Osteoblast (primary cell): ENCODE results near the gene SLC2A4RG. TPM values are rescaled to one million over a fixed set of nuclear protein-coding genes. Genes with fewer than 3 reads are reported as not detected.

Experiments used
- DNase-seq: peaks from one replicate; pipeline ENCODE4 v3.0.0; 2011; ENCODE audit warnings: low spot score, mixed read lengths; ENCODE audit not compliant: insufficient read length; ENCODE audit errors: missing footprints
- H2AFZ ChIP-seq: 2 replicates; pipeline ENCODE4 v1.6.0; 2011; ENCODE audit warnings: mild to moderate bottlenecking, low read length
- H3K27ac ChIP-seq: 2 replicates; pipeline ENCODE4 v1.5.1; 2011; ENCODE audit warnings: mild to moderate bottlenecking, low read depth, low read length, moderate library complexity
- H3K27me3 ChIP-seq: 2 replicates; pipeline ENCODE4 v1.6.0; 2012; ENCODE audit warnings: mild to moderate bottlenecking, control low read depth, inconsistent platforms, low read length, moderate library complexity; ENCODE audit not compliant: insufficient read depth
- H3K36me3 ChIP-seq: 2 replicates; pipeline ENCODE4 v1.5.1; 2011; ENCODE audit warnings: mild to moderate bottlenecking, low read length, control low read depth, moderate library complexity; ENCODE audit not compliant: insufficient read depth
- H3K4me1 ChIP-seq: 2 replicates; pipeline ENCODE4 v1.5.1; 2011; ENCODE audit warnings: mild to moderate bottlenecking, low read length, control low read depth, moderate library complexity; ENCODE audit not compliant: insufficient read depth
- H3K4me2 ChIP-seq: 2 replicates; pipeline ENCODE4 v1.6.0; 2011; ENCODE audit warnings: mild to moderate bottlenecking, low read length; ENCODE audit not compliant: insufficient read depth
- H3K4me3 ChIP-seq: fragments of 200-600 bp; sonication (generic); 3 replicates; pipeline ENCODE4 v1.5.1; 2012; ENCODE audit warnings: mild to moderate bottlenecking, low read length, inconsistent platforms; ENCODE audit not compliant: insufficient read depth
- H3K79me2 ChIP-seq: 2 replicates; pipeline ENCODE4 v1.6.0; 2012; ENCODE audit warnings: mild to moderate bottlenecking, low read length, control low read depth, inconsistent platforms; ENCODE audit not compliant: insufficient read depth
- H3K9me3 ChIP-seq: 2 replicates; pipeline ENCODE4 v1.5.1; 2011; ENCODE audit warnings: low read depth, low read length, control low read depth
- H4K20me1 ChIP-seq: 2 replicates; pipeline ENCODE4 v1.6.0; 2012; ENCODE audit warnings: mild to moderate bottlenecking, low read length, control low read depth; ENCODE audit not compliant: insufficient read depth
- CTCF ChIP-seq: IDR thresholded peaks from 2 replicates; pipeline ENCODE4 v1.5.1; 2011; ENCODE audit warnings: mild to moderate bottlenecking, low read depth, low read length, moderate library complexity; ENCODE audit errors: extremely low read depth
- total RNA-seq: library from RNA; depleted of rRNA; stranded (reverse); fragments of >200 nt; gene quantifications from 2 replicates; pipeline ENCODE4 v1.2.3, GENCODE V29; 2012

The SLC2A4RG gene
- total RNA-seq, 1 donor = 27.5 TPM

DNA sequence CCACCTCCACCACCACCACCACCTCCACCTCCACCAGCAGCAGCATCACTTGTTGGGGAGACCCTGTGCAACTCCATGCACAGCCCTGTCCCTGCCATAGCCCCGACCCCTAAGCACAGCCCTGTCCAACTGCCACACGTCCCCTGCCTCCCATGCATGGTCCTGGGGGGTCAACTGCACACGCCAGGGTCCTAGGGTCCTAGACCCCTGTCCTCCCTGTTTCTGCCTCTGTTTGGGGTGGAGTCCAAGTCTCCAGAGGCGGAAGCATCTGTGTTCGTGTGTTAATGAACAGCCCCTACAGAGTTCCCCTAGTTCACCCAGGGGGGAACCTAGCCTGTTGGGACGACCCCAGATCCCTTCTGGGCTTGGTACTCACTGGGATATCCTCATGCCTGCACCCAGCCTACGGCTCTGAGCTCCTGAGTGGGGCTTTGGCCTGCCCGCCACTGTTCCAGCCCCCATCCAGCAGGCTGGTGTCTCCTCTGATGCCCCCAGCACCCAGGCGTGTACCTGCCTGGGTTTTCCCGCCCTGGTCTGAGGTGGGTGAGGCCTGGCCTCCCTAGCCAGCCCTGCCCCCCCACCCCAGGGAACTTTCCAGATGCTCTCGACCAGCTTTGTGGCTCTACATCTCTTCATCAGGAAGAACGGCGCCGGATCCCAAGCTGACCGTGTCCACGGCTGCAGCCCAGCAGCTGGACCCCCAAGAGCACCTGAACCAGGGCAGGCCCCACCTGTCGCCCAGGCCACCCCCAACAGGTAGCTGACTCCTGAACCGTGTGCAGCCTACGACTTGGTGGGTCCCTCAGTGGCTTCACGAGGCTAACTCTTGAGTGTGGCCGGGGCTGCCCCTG, 45.6 kb upstream of the SLC2A4RG start:
- H3K9me3 ChIP-seq = no peaks in the 10 kb centered on the region

DNA sequence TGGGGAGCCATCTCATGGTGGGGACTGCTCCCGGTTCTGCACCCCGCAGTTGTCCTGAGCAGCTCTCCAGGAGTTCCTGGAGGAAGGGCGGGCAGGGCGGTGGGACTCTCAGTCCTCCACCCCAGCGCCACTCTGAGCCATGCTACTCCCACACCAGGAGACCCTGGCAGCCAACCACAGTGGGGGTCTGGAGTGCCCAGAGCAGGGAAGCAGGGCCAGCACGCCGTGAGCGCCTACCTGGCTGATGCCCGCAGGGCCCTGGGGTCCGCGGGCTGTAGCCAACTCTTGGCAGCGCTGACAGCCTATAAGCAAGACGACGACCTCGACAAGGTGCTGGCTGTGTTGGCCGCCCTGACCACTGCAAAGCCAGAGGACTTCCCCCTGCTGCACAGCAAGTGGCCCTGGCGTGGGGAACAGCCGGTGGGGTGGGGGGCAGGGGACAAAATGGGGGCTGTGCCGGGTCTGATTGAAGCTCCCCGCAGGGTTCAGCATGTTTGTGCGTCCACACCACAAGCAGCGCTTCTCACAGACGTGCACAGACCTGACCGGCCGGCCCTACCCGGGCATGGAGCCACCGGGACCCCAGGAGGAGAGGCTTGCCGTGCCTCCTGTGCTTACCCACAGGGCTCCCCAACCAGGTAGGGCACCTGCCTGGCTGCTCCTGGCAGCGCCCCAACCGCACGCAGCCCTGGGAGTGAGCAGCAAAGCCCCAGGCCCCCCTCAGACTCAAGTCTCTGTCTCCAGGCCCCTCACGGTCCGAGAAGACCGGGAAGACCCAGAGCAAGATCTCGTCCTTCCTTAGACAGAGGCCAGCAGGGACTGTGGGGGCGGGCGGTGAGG, 44.8 kb upstream of the SLC2A4RG start:
- no peak for TF ChIP-seq CTCF
- H3K27ac ChIP-seq = no peak overlapping the region
- no peak overlapping the region for H3K4me2 ChIP-seq
- H3K27me3 ChIP-seq = no peaks in the 10 kb centered on the region
- H3K4me1 ChIP-seq = peaks cover 31% of the 10 kb centered on the region
- peak; percentile 86 for DNase-seq
- no peaks in the 10 kb centered on the region for H3K9me3 ChIP-seq
- H2AFZ ChIP-seq = no peak overlapping the region
- peaks cover 2% of the 10 kb centered on the region for H3K79me2 ChIP-seq
- peaks cover 3% of the 10 kb centered on the region for H3K36me3 ChIP-seq
- H4K20me1 ChIP-seq = no peaks in the 10 kb centered on the region
- no peak overlapping the region for H3K4me3 ChIP-seq

More for the DNA sequence above, 45.6 kb upstream of the SLC2A4RG start:
- H3K4me3 ChIP-seq = no peak overlapping the region
- H4K20me1 ChIP-seq = no peaks in the 10 kb centered on the region
- no peak for TF ChIP-seq CTCF
- H3K36me3 ChIP-seq = peaks cover 3% of the 10 kb centered on the region
- H3K4me2 ChIP-seq = no peak overlapping the region
- peaks cover 23% of the 10 kb centered on the region for H3K4me1 ChIP-seq
- H3K27me3 ChIP-seq = no peaks in the 10 kb centered on the region
- no peaks in the 10 kb centered on the region for H3K79me2 ChIP-seq
- peak; percentile 85 for DNase-seq
- no peak overlapping the region for H2AFZ ChIP-seq
- no peak overlapping the region for H3K27ac ChIP-seq

DNA sequence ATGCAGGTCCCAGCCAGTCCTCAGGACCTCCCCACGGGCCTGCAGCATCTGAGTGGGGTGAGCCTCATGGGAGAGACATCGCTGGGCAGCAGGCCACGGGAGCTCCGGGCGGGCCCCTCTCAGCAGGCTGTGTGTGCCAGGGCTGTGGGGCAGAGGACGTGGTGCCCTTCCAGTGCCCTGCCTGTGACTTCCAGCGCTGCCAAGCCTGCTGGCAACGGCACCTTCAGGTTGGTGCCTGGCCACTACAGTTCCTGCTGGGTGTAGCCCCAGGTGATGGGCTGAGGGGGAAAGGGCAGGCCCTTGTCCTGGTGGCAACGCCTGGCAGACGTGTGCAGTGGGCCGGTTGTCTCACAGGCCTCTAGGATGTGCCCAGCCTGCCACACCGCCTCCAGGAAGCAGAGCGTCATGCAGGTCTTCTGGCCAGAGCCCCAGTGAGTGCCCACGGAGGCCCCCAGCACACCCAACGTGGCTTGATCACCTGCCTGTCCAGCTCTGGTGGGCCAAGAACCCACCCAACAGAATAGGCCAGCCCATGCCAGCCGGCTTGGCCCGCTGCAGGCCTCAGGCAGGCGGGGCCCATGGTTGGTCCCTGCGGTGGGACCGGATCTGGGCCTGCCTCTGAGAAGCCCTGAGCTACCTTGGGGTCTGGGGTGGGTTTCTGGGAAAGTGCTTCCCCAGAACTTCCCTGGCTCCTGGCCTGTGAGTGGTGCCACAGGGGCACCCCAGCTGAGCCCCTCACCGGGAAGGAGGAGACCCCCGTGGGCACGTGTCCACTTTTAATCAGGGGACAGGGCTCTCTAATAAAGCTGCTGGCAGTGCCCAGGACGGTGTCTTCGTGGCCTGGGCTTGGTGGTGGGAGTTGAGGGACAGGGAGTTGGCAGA, 43.9 kb upstream of the SLC2A4RG start:
- peaks cover 2% of the 10 kb centered on the region for H3K79me2 ChIP-seq
- no peaks in the 10 kb centered on the region for H3K27me3 ChIP-seq
- no peaks in the 10 kb centered on the region for H3K9me3 ChIP-seq
- no peak overlapping the region for H3K4me3 ChIP-seq
- no peaks in the 10 kb centered on the region for H4K20me1 ChIP-seq
- no peak overlapping the region for H2AFZ ChIP-seq
- no peak overlapping the region for H3K27ac ChIP-seq
- H3K4me1 ChIP-seq = peaks cover 31% of the 10 kb centered on the region
- no peak for TF ChIP-seq CTCF
- peak; percentile 88 for DNase-seq
- no peak overlapping the region for H3K4me2 ChIP-seq
- H3K36me3 ChIP-seq = peaks cover 3% of the 10 kb centered on the region
